HEK293 (cell line): Measurements from ENCODE around the gene SPATA33.
"Not testable (repeated sequence)": the region's sequence is repeated elsewhere in the genome, so short reads cannot be mapped to it uniquely, and the experiment has no call there.

Source experiments
- CTCF ChIA-PET: fragments of 350-600 bp; formaldehyde crosslinking; extraction: SDS; loops from one replicate; lab custom pipeline; 2021; ENCODE audit warnings: antibody characterized with exemption; lab: Yijun Ruan, JAX
- POLR2A ChIA-PET: fragments of 300-600 bp; formaldehyde crosslinking; extraction: SDS; loops from one replicate; lab custom pipeline; 2020; ENCODE audit warnings: antibody characterized with exemption, inconsistent platforms; lab: Yijun Ruan, JAX
- H3K27ac ChIP-seq: fragments of 200-500 bp; sonication (Bioruptor generic); 2 replicates; pipeline ENCODE4 v1.5.1; 2014; ENCODE audit warnings: low read depth, low read length, control low read depth, inconsistent platforms; ENCODE audit errors: extremely low read depth
- H3K36me3 ChIP-seq, 2 experiments: fragments of 200-500 bp in 1 of 2; sonication (Bioruptor generic) in 1 of 2; 1 replicate in 1 of 2; 2 replicates in 1 of 2; pipeline ENCODE4 v1.5.1; 2014 to 2017; ENCODE audit warnings: inconsistent platforms in 2 of 2, low read length in 2 of 2; ENCODE audit not compliant: control insufficient read depth in 2 of 2, insufficient read depth in 1 of 2
- H3K4me1 ChIP-seq: fragments of 200-500 bp; sonication (Bioruptor generic); 2 replicates; pipeline ENCODE4 v1.5.1; 2014; ENCODE audit warnings: mild to moderate bottlenecking, low read length, inconsistent platforms; ENCODE audit not compliant: control insufficient read depth, insufficient read depth
- H3K4me3 ChIP-seq: 2 replicates; pipeline ENCODE4 v1.5.1; 2011; ENCODE audit warnings: low read depth, mild to moderate bottlenecking, control low read depth, low read length, moderate library complexity
- H3K9me3 ChIP-seq: fragments of 200-500 bp; sonication (Bioruptor generic); 2 replicates; pipeline ENCODE4 v1.5.1; 2014; ENCODE audit warnings: low read depth, low read length, inconsistent platforms; ENCODE audit not compliant: control insufficient read depth, insufficient read depth
- CTCF ChIP-seq: fragments of 450-650 bp; formaldehyde crosslinking; IDR thresholded peaks from 2 replicates; pipeline ENCODE4 v1.5.1; 2016; ENCODE audit warnings: missing biosample characterization, missing genetic modification characterization
- GLIS1 ChIP-seq: fragments of 450-650 bp; formaldehyde crosslinking; IDR thresholded peaks from 2 replicates; pipeline ENCODE4 v1.5.1; 2016; ENCODE audit warnings: missing biosample characterization, missing genetic modification characterization
- GLIS2 ChIP-seq: fragments of 450-650 bp; formaldehyde crosslinking; IDR thresholded peaks from 2 replicates; pipeline ENCODE4 v1.5.1; 2016; ENCODE audit warnings: missing biosample characterization, missing genetic modification characterization
- HIC1 ChIP-seq: fragments of 450-650 bp; formaldehyde crosslinking; IDR thresholded peaks from 2 replicates; pipeline ENCODE4 v1.5.1; 2016; ENCODE audit warnings: missing biosample characterization, missing genetic modification characterization
- IKZF3 ChIP-seq: fragments of 450-650 bp; IDR thresholded peaks from 2 replicates; pipeline ENCODE4 v1.5.0; 2018; ENCODE audit warnings: missing biosample characterization, mild to moderate bottlenecking, missing genetic modification characterization, moderate library complexity
- KLF1 ChIP-seq: fragments of 450-650 bp; formaldehyde crosslinking; IDR thresholded peaks from 2 replicates; pipeline ENCODE4 v1.5.1; 2016; ENCODE audit warnings: missing biosample characterization, missing genetic modification characterization
- REPIN1 ChIP-seq: fragments of 450-650 bp; formaldehyde crosslinking; IDR thresholded peaks from 2 replicates; pipeline ENCODE4 v1.5.1; 2017; ENCODE audit warnings: missing biosample characterization, missing genetic modification characterization, low read depth
- SCRT1 ChIP-seq: fragments of 450-650 bp; formaldehyde crosslinking; IDR thresholded peaks from 2 replicates; pipeline ENCODE4 v1.5.1; 2016; ENCODE audit warnings: missing biosample characterization, missing genetic modification characterization, borderline replicate concordance
- SCRT2 ChIP-seq: fragments of 450-650 bp; formaldehyde crosslinking; IDR thresholded peaks from 2 replicates; pipeline ENCODE4 v1.5.1; 2016; ENCODE audit warnings: missing biosample characterization, missing genetic modification characterization
- SP2 ChIP-seq: fragments of 450-650 bp; formaldehyde crosslinking; IDR thresholded peaks from 2 replicates; pipeline ENCODE4 v1.5.1; 2016; ENCODE audit warnings: missing biosample characterization, missing genetic modification characterization
- SP3 ChIP-seq: fragments of 450-650 bp; formaldehyde crosslinking; IDR thresholded peaks from 2 replicates; pipeline ENCODE4 v1.5.1; 2016; ENCODE audit warnings: missing biosample characterization, missing genetic modification characterization
- ZIC2 ChIP-seq: fragments of 450-650 bp; formaldehyde crosslinking; IDR thresholded peaks from 2 replicates; pipeline ENCODE4 v1.5.1; 2016; ENCODE audit warnings: missing biosample characterization, missing genetic modification characterization
- ZNF121 ChIP-seq: fragments of 450-650 bp; formaldehyde crosslinking; IDR thresholded peaks from 2 replicates; pipeline ENCODE4 v1.5.1; 2016; ENCODE audit warnings: missing biosample characterization, missing genetic modification characterization
- ZNF449 ChIP-seq: fragments of 450-650 bp; formaldehyde crosslinking; IDR thresholded peaks from 2 replicates; pipeline ENCODE4 v1.5.1; 2017; ENCODE audit warnings: missing biosample characterization, mild to moderate bottlenecking, missing genetic modification characterization, moderate library complexity
- ZNF654 ChIP-seq: fragments of 450-650 bp; formaldehyde crosslinking; IDR thresholded peaks from 2 replicates; pipeline ENCODE4 v1.5.1; 2016; ENCODE audit warnings: low read depth, missing biosample characterization, missing genetic modification characterization
- ZNF658 ChIP-seq: fragments of 450-650 bp; formaldehyde crosslinking; IDR thresholded peaks from 2 replicates; pipeline ENCODE4; 2016; ENCODE audit warnings: missing biosample characterization, missing genetic modification characterization
- ZNF792 ChIP-seq: fragments of 450-650 bp; formaldehyde crosslinking; IDR thresholded peaks from 2 replicates; pipeline ENCODE4 v1.5.1; 2016; ENCODE audit warnings: missing biosample characterization, missing genetic modification characterization

Gene SPATA33

GRCh38 chr16:89696670-89697128 lies 39.1 kb downstream of the SPATA33 start:
- CTCF ChIA-PET = interaction anchor here (0.5 kb wide), 1 partner anchor 296 kb away, joined by 3 read pairs; no protein-coding TSS in a partner anchor

GRCh38 chr16:89697161-89697615 lies 39.6 kb downstream of the SPATA33 start:
- Histone ChIP-seq H3K4me3 (no peak overlapping the region), H3K27ac (no peak overlapping the region), H3K4me1 (peaks cover 8% of the 10 kb centered on the region), H3K9me3 (no peaks in the 10 kb centered on the region), H3K36me3 (peaks cover 0 to 59% of the 10 kb centered on the region in 2 experiments; a peak in 2 of 3 replicates)
- POLR2A ChIA-PET = interaction anchor here (1.1 kb wide), 1 partner anchor 10 kb away, joined by 5 read pairs; no protein-coding TSS in a partner anchor
- CTCF ChIA-PET = no interaction called here
- TF ChIP-seq GLIS1 (tag by site-specific recombination) (peak; percentile 35; the same call in 1 of the 2 replicates), ZNF792 (tag by site-specific recombination) (no peak), SCRT2 (tag by site-specific recombination) (peak; percentile 81), SCRT1 (tag by site-specific recombination) (peak; percentile 77), REPIN1 (no peak), KLF1 (tag by site-specific recombination) (0 out of 2 replicates have a peak, but pooled peaks have one; percentile 26), ZNF658 (no peak), ZNF449 (tag by site-specific recombination) (no peak)

More at GRCh38 chr16:89696670-89697128, 39.1 kb downstream of the SPATA33 start:
- H3K4me3 ChIP-seq = no peak overlapping the region
- TF ChIP-seq SP3 (no peak), IKZF3 (0 out of 2 replicates have a peak, but pooled peaks have one; percentile 7)
- TF ChIP-seq, all 188 proteins: peak for 1
- H3K4me1 ChIP-seq = peaks cover 8% of the 10 kb centered on the region
- H3K27ac ChIP-seq = no peak overlapping the region
- H3K36me3 ChIP-seq = peaks cover 0 to 63% of the 10 kb centered on the region in 2 experiments; a peak in 2 of 3 replicates
- POLR2A ChIA-PET = interaction anchor here (1.0 to 1.9 kb wide), 3 partner anchors 9 to 10 kb away, joined by 5 to 10 read pairs (median 5); partner anchors contain the start of gene CDK10
- no peaks in the 10 kb centered on the region for H3K9me3 ChIP-seq

- Histone ChIP-seq H3K4me1 (peaks cover 8% of the 10 kb centered on the region), H3K27ac (no peak overlapping the region), H3K9me3 (no peaks in the 10 kb centered on the region), H3K4me3 (no peak overlapping the region), H3K36me3 (peaks cover 0 to 55% of the 10 kb centered on the region in 2 experiments; a peak in 2 of 3 replicates)
- TF ChIP-seq ZNF654 (tag by site-specific recombination) = no peak
- TF ChIP-seq SP2 (tag by site-specific recombination) = no peak
- TF ChIP-seq HIC1 (tag by site-specific recombination) = peak; percentile 38; the same call in 1 of the 2 replicates
- peak; percentile 24; the same call in 1 of the 2 replicates for TF ChIP-seq GLIS1 (tag by site-specific recombination)
- TF ChIP-seq ZNF121 (tag by site-specific recombination) = no peak
- no peak for TF ChIP-seq CTCF (tag by site-specific recombination)
- peak; percentile 18; the same call in 1 of the 2 replicates for TF ChIP-seq ZIC2 (tag by site-specific recombination)
- TF ChIP-seq GLIS2 (tag by site-specific recombination) = peak; percentile 63
- CTCF ChIA-PET = interaction anchor here (0.9 to 1.5 kb wide), 2 partner anchors 28 to 213 kb away, joined by 3 to 5 read pairs; no protein-coding TSS in a partner anchor
- POLR2A ChIA-PET = interaction anchor here (1.1 kb wide), 1 partner anchor 11 kb away, joined by 5 read pairs; no protein-coding TSS in a partner anchor
These were observed 40.1 kb downstream of the SPATA33 start for GRCh38 chr16:89697616-89698331.

GRCh38 chr16:89698717-89699116 lies 41.1 kb downstream of the SPATA33 start:
- not testable (repeated sequence) for H3K9me3 ChIP-seq, H3K27ac ChIP-seq, H3K4me1 ChIP-seq, H3K4me3 ChIP-seq
- ChIA-PET POLR2A (interaction anchor here (1.0 to 2.1 kb wide), 2 partner anchors 12 to 175 kb away, joined by 5 to 12 read pairs; partner anchors contain the start of genes CDK10 and TCF25), CTCF (interaction anchor here (0.8 to 2.2 kb wide), 5 partner anchors 9 to 212 kb away, joined by 3 to 12 read pairs (median 4); no protein-coding TSS in a partner anchor)
- H3K36me3 ChIP-seq = peaks cover 0 to 48% of the 10 kb centered on the region in 2 experiments; a peak in 2 of 3 replicates
